HG03442 (cell line): ENCODE data around the gene ZNF516.
A peak's percentile ranks its signal among the peaks of the same experiment; 100 is the strongest.

ENCODE experiments used
- ATAC-seq: cut with Tn5 transposase; IDR thresholded peaks from one replicate; pipeline ENCODE4 v1.9.1; 2021; ENCODE audit warnings: mild to moderate bottlenecking, moderate library complexity; ENCODE audit not compliant: unreplicated experiment

The ZNF516 gene

DNA sequence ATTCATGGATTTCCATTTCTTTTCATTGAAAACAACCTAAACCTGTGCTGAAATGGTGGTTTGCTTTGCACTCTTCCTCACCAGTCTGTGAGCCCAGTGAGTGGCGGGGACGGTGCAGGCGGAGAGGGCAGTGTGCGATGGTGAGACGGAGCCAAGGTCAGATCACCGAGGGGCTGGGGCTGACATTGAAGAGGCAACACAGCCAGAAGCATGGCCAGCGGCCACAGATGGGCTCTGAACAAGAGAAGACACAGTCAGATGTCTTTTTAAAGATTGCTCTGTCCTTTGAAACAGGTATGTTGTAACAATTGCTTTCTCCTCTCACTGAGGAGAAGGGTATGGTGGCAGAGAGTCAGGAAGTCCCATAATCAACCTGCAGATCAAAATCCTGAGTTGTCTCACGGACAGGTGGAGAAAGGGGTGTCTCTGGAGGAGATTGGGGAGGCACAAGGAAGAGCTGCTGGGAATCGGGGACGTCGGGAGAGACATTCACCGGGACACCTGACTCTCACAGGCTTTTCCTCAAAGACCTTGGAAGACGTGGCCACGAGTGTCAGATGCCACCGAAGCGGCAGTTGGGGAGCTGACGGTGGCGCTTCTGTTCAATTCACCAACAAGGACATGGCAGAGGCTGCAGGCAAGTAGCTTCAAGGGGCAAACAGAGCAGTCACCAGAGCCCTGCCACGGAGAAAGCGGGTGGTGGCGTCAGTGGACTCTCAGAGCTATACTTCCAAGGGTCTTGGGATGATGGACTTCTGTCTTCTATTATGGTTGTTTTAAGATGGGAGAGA is 12.1 kb upstream of the ZNF516 start:
- ATAC-seq = no peak

DNA sequence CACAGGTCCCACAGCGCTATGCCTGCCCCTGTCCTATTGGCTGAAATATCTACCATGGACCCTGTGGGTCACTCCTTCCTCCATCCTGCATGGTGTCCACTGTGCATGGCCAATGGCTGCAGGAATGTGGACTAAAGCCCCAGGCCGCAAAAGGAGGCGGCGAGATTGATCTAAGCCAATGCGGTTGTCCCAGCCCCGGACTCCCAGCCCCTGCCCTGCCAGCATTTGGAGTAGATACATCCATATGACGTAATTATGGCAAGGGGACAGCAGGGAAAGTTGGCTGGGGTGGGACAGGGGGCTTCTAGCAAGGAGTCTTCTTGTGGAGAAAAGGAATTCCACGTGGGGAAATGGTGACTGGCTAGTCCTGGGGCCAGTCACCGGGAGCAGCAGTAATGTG is 11.4 kb upstream of the ZNF516 start:
- ATAC-seq = no peak

DNA sequence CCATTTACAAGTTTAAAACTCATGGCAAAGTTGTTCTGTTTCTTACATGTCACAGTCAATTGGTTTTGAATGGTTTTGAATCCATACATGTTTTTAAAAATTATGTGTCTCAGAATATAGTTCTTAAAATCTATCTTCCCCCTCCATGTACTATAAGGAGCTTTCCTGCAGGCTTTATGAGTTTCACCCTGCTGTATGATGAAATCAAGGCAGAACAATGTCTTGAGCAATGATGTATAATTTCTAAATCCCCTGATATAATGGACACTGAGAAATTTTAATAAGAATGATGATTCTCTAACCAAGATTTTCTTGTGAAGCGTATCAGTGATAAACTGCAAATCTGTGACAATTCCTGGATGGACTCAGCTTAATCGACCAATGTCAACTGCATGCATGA is 10.6 kb upstream of the ZNF516 start:
- ATAC-seq = no peak

DNA sequence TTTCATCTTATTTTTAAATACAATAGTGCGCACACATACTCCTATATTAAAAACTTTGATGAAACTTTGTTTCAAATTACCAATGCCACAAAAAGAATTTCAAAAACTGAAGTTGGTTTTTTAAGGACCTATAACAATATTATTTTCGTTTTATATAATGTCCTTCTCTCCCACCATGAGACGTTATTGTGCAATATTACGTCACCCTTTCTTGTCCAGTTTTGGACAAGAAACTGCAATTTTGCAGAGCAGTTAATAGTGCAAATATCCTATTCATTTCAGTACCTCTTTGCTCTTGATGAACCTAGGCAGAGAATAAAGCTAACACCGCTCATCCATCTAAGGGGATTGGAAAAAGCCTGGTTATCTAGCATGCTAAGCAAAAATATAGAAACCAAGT is 9.7 kb upstream of the ZNF516 start:
- ATAC-seq = no peak

DNA sequence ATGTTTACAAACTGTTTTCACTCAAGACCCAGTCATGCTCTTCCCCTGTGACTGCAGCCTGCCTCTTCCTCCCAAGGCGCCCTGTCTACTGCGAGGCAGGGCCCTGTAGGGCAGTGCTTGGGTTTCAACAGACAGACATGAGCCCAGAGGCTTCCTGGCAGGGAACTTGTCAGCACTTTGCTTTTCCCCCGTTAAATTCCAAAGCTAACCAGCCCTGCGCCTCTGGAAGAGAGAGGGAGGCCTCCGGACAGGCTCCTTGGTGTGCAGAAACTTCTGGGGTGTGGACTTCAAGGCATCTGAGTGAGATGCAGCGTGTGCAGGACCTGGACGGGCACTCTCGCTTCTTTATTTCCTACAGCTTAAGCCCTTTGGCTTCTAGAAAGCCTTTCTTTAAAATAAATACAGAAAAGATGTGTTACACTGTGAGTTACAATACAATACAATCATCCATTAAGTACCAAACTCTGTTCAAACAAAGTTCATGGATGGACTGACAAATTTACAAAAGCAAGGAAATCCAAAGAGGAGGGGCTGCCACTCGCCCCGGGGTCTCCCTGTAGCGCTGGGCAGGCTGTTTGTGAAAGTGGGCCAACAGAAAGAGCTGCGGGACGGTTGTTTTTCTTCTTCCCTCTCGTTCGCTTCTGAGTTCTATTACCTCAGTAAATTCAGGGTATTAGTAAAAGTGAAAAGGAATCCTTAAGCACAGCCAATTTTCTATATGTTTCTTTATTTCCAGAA is 8.8 kb upstream of the ZNF516 start:
- ATAC-seq = no peak

DNA sequence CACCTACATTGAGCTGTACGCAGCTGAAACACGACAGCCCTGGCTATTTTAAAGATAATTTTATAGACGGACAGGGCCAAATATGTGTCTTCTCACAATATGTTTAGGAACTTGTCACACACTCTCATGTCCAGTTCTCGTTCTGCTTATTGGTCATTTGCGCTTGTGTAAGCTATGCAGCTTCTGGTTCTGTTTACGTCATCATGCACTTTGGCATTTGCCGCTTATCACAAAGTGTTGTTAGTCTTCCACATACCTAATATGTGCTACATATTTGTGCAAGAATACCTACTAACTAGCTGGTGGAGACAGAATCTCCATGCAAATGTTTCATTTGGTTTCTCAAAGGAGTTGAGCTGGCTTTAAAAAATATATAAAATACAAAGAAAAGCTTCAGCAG is 7.5 kb upstream of the ZNF516 start:
- ATAC-seq = no peak

DNA sequence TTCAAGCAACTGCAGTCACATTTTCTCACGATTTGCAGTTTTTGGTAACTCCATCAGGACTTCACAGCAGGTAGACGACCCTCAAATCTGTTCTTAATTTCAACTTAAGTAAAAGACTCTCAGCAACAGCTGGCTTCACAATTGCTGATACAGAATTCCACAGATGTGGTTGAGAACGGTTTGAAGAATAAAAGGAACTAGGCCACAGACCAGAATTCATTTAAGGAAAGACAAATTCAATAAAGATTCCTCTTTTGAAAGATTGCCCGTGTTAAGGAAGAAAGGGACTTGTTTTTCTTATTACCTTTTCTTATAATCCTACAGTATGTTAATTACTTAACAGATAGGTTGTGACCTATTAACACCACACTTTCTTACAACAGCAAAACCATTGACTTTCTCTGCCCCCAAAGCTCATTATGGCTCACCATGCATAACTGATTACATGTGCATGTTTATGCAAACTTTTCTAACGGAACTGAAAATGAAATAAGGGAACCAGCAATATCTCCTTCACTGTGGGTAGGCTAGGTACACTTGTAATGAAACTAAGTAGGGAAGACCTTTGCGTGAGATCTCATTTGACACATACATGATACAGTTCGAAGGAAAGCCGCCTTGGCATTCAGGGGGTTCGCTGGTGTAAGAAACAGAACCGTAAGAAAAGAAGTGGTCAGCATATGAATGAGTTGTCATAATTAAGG is 4.7 kb upstream of the ZNF516 start:
- peak; percentile 93 for ATAC-seq

DNA sequence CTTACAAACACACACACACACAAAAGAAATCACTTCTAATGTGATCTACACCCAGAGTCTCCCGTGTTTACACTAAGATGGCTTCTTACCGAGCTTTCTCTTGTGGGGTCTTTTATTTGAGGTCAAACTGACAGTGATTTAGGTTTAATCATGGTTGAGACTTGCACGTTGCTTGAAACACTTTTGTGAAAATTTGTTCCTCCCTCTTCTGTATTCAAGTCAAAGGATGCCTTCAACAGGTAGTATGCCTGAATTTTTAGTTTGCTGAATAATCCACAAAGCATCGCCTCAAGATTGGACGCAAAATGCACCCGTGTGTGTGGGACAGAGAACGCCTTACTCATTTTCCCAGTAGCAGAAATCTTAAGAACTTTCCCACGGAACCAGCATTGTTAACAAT is 4.0 kb upstream of the ZNF516 start:
- ATAC-seq = no peak

DNA sequence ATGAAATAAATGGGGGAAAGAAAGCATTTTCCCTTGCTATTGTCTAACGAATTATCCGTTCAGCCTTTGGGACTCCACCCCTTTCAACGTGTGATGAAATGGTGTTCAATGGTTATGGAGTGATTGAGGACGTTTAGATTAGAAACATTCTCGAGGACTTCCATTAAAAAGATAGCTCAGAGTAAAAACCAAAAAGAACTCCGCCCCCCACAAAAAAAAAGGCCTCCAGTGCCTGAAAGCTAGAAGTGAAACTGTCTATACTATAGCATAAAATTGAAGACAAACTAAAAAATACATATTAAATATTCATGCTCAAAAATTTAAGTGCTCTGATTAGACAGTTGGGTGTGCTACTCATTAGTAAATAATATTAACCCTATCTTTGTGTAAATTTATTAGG is 3.0 kb upstream of the ZNF516 start:
- no peak for ATAC-seq

DNA sequence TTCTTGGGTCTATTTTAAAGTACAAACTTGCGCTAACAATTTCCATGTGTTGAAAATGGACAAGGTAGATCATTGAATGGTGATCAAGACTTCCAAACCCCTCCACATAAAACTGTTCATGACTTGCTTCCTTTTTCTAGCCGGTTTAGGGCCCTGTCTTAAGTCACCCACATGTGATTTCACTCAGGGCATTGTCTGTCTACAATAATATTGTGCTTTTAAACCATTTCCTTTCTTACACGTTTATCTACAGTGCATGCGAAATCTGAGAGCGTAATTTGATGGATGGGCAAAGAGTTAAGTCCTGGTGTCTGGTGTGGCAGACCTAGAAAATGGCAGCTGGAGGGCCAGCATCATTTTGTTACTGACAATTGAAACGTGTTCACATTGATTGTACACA is 2.0 kb upstream of the ZNF516 start:
- ATAC-seq = no peak

DNA sequence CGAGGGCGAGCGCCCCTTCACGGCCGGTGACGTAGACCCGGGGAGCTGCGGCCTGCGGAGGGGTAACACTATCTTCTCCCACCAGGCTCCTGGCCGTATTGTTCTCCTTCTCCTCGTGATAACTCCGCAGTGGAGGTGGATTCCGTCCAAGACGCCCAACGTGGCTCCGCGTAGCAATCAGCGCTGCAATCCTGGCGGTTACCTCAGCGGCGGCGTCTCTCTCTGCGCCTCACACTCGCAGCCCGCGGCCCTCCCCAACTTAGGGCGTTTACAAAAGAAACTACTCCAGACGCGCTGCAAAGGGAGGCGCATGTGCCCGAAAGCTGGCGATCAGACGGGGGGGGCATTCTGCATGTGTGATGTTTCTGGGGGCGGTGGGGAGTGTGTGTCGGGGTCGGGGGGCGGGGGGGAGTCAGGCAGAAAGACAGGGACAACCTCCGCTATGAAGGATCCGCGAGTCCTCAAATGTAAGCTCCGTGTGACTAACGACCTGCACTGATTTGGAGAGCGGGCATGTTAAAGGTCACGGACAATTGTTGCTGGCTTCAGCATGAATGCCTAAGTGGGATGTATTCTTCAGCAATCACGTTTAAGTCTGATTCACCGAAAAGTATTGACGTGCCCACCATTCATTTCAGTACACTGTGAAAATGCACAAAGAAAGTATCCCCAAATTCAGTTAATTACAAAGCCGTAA is 1.3 kb upstream of the ZNF516 start:
- no peak for ATAC-seq

DNA sequence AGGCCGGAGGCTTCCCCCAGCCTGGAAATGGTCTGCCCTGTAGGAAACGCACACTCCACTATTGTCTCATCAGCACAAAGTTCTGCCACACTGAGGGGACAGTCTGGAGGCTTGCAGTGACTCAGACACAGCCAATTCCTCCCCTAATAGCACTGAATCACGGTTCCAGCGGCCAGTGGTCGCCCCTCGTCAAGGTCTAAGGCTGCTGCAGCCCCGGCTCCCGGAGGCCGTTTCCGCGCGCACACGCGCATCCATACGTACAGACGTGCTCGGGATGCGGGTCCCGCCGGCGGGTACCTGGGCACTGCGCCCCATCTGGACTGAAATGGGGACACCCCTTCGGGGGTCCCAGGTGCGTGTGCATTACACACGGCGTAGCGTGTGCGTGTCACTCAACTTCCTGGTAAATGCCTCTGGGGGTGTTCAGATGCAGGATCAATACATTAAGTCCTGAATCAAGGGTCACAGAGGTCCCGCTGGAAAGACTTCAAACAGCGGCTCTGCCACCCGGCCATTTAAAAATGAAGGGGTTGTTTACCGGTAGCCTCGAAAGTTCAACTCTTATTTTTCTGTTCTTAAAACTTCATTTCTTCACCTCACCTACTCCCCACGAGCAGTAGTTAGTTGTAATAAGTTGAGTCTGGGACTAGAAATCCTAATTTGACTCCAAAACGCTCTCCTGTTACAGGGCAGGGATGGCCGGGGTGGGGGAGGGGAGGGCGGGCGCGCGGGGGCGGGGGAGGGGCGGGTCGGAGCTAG is 572 bp upstream of the ZNF516 start:
- ATAC-seq = no peak

DNA sequence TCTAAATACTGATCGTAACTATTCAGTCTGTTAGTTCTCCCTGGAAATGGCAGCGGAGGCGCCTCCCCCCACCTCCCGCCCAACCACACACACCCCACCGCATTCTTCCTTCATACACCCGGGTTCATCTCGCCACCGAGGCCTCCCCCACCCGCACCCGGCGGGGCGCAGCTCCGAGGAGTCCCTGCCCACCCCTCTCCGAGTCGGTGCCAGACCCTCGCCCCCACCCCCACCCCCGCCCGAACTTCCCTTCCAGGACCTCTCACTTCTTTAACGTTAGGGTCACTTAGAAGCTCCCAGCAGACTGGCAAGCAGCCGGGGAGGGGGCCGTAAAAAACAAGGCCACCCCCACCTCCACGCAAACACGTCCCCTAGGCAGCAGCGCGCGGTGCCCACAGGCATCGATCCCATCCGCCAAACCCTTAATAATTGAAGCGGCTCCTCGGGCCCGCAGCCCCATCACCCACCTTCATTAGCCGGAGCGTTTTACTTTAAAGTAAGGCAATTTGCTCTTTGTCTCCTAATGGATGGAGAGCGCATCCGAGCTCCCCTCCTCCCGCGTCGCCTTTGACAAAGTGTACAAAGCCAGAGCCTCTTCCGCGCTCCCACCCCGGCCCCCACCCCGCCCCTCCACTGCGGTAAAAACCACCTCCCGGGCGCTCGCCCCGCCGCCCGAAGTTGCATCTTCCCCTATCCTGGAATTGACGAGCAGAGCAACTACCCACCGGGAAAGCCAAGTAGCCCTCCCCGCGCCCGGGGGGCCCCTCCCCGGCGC is 624 bp downstream of the ZNF516 start:
- ATAC-seq = no peak

DNA sequence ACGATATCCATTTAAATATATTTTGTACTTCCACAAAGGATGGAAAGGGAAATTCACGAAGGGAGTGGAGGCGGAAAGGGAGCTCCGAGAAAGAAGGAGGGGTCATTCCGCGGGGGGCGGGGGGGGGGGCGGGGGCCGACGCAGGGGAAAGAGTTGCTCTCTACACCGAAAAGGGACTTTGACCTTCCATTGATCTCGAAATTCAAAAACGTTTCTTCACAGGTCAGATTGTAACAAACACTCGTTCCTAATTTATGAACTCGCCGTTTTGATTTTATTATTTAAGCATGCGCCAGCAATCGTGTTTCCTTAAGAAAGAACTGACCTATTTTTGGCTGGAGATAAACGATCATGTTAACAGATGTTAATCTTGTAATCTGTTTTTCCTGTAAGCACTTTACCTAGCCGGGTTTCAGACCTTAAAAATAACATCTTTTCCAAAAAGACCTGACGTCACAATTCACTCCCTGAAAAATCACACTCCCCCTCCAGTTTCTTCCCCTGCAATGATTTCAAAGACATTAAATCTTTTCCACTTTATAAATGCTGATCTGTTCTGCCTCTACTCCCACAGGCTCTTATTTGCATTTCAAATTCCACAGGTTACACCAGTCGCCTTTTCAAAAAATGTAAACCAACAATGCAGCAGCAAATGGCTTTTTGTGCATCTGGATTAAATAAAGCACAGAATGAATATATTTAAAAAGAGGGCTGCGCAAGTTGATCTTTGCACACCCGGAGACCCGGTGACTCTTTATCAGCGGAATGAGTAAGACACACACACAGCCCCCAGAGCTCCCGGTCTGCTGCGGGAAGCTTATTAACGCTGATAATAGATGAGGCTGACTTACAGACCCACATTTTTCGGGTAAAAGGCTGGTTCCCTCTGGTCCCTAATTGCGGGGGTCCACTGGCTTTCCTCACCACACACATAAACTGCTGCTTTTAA is 1.6 kb downstream of the ZNF516 start:
- ATAC-seq = peak; percentile 4

DNA sequence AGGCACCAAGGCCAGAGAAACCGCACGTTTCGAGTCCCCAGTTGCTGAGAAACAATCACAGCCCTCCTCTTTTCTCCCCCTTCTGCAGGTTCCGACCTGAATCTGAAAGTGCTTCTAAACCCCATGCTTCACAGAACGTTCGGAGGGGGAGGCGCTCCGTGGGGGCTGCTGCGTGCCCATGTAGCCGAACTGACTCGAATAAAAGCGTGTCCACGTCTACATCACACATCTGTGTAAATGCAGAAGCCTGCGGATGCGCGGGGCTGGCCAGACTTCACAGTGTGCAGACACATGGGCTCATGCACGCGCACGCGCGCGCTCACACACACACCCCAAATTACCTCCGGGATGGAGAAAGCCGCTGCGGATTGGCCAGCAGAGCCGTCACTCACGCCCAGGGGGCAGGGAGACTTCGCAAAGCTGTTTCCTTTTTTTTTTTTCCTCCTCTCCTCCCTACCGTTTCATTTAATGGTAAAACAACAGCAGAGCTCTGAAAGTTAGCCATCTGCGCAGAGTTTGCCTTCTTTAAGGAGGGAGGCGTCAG is 2.3 kb downstream of the ZNF516 start:
- ATAC-seq = peak; percentile 72

DNA sequence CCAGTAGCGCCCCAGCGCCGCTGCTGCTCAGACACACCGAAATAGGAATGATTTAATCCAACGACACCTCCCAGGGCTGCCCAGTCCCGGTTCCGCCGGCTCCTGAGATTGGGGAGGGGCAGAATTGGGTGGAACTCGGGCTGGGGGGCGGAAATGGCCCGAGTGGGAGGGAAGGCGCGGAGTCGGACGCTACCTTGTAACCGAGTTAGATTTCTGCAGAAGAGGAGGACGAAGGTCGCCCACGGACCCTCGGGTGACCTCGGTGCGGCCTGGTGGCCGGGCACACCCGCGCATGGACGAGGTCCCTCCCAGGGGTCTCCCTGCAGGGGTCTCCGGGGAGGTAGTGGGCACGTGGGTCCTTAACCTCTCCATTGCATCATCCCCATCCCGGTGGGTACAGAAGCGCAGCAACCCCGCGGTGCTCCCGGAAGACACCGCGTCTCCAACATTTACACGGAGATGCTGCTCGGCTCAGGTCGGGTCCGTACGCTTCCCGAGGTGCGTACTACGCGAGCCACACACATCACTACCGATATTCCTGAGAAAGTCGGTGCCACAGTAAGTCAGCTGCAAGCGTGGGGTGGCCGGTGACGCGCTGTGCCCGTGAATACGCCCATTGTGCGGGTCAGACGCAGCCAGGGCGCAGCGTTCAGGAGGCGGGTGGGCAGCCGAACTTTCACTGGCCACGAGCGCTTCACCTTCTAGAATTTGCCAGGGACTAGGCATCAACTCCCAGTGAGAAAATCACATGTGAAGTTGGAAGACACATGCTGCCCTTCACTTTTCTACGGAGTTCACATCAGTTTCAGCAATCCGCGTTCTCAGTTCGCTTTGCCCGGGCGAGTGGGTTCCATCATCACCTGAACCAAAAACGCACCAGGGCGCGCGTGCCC is 3.0 kb downstream of the ZNF516 start:
- no peak for ATAC-seq

DNA sequence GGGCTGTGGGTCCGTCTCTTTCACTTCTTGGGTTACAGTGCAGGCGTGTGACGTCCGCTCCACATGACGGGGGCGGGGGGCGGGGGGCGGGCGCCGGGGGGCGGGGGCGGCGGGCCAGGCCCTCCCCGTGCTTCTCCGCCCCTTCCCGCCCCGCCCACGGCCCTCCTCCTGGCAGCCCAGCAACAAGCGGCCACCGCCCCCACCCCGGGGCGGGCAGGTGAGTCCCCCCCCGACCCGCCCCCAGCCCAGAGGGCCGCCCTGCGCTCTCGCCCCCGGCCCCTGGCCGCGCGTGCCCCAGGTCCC is 3.6 kb downstream of the ZNF516 start:
- ATAC-seq = no peak
